ENCODE results near the gene SERINC4.
"Not testable (repeated sequence)": the region's sequence is repeated elsewhere in the genome, so short reads cannot be mapped to it uniquely, and the experiment has no call there.

SERINC4 gene

DNA sequence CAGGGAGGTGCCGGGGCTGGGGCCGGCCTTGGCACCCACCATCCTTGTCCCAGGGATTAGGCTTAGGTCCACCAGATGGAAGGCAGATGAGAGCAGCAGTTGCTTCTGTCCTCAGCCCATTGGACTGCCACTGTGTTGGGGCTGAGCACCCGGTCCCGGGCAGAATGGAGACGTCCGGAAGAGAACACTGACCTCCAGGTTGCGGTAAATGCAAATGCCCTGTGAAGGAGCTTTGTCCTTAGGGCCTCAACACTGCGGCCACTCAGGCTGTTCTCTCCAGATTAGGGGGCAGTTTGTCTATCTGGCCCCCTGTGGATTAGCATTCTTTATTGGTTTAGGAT, at the start of gene SERINC4:
Gene SERINC4 (minus strand): TSS at position 276 of the 341 bp plus-strand sequence. CDS start 234 bp downstream, at position 42.
- no peak for TF ChIP-seq CTCF (IDR thresholded peaks at IDR 0.05; ENCODE audit: control extremely low read depth, extremely low read depth, low read depth, missing control alignments)

DNA sequence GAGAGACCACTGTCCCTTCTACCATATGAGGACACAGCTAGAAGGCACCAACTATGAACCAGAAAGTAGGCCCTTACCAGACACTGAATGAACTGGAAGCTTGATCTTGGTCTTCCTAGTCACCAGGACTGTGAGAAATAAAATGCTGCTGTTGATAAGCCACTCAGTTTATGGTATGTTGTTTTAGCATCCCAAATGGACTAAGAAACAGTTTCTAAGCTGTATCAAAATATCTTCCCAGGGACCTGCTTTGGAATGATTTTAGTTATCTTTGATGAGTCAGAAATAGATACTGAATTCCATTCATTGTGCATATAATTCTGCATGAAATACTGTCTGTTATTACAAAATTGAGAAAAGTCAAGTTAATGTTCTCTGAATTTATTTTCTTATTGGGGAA, 45.4 kb upstream of the SERINC4 start:
- CTCF ChIA-PET, result interaction anchor here (1.2 to 1.5 kb wide), 2 partner anchors 8 kb away, joined by 3 read pairs; no protein-coding TSS in a partner anchor
- POLR2A ChIA-PET, result no interaction called here
- DNase-seq (ENCODE audit: extremely low spot score), result no peak
- TF ChIP-seq CTCF (IDR thresholded peaks at IDR 0.05; ENCODE audit: control extremely low read depth, extremely low read depth, low read depth, missing control alignments), result no peak

More for the DNA sequence above, at the start of gene SERINC4:
- DNase-seq (ENCODE audit: extremely low spot score), result no peak
- ChIA-PET POLR2A (interaction anchor here (1.2 to 2.5 kb wide), 4 partner anchors 9 to 25 kb away, joined by 7 to 15 read pairs (median 12); partner anchors contain the start of genes ELL3 and MFAP1), CTCF (interaction anchor here (0.9 to 1.5 kb wide), 5 partner anchors 9 to 30 kb away, joined by 3 to 10 read pairs (median 4); partner anchors contain the start of gene ELL3)

GRCh38 chr15:43832485-43832884, 32.5 kb upstream of the SERINC4 start:
- DNase-seq (ENCODE audit: extremely low spot score), result not testable (repeated sequence)
- CTCF ChIA-PET, result interaction anchor here (0.8 to 1.2 kb wide), 2 partner anchors 13 to 72 kb away, joined by 3 read pairs; no protein-coding TSS in a partner anchor
- POLR2A ChIA-PET, result interaction anchor here (1.1 kb wide), 1 partner anchor 8 kb away, joined by 4 read pairs; the partner anchor contains the start of gene MFAP1

- ChIA-PET CTCF (interaction anchor here (1.2 kb wide), 1 partner anchor 73 kb away, joined by 3 read pairs; no protein-coding TSS in a partner anchor), POLR2A (interaction anchor here (0.6 to 1.0 kb wide), 2 partner anchors 22 to 82 kb away, joined by 5 read pairs; no protein-coding TSS in a partner anchor)
- not testable (repeated sequence) for DNase-seq (ENCODE audit: extremely low spot score)
Observed at GRCh38 chr15:43831519-43832052, 31.6 kb upstream of the SERINC4 start.

GRCh38 chr15:43830691-43831275, 30.8 kb upstream of the SERINC4 start:
- POLR2A ChIA-PET, result interaction anchor here (0.6 to 1.0 kb wide), 2 partner anchors 21 to 81 kb away, joined by 5 read pairs; no protein-coding TSS in a partner anchor
- DNase-seq (ENCODE audit: extremely low spot score); CTCF ChIA-PET: not testable (repeated sequence)

- POLR2A ChIA-PET; DNase-seq (ENCODE audit: extremely low spot score); CTCF ChIA-PET: not testable (repeated sequence)
Observed at GRCh38 chr15:43829951-43830540, 30.0 kb upstream of the SERINC4 start.

GRCh38 chr15:43828061-43828657, 28.1 kb upstream of the SERINC4 start:
- POLR2A ChIA-PET, result interaction anchor here (1.0 kb wide), 1 partner anchor 31 kb away, joined by 3 read pairs; no protein-coding TSS in a partner anchor
- CTCF ChIA-PET, result interaction anchor here (0.8 to 1.7 kb wide), 5 partner anchors 9 to 603 kb away, joined by 3 to 7 read pairs (median 4); no protein-coding TSS in a partner anchor
- TF ChIP-seq CTCF (IDR thresholded peaks at IDR 0.05; ENCODE audit: control extremely low read depth, extremely low read depth, low read depth, missing control alignments), result no peak
- DNase-seq (ENCODE audit: extremely low spot score), result peak; percentile 27

DNA sequence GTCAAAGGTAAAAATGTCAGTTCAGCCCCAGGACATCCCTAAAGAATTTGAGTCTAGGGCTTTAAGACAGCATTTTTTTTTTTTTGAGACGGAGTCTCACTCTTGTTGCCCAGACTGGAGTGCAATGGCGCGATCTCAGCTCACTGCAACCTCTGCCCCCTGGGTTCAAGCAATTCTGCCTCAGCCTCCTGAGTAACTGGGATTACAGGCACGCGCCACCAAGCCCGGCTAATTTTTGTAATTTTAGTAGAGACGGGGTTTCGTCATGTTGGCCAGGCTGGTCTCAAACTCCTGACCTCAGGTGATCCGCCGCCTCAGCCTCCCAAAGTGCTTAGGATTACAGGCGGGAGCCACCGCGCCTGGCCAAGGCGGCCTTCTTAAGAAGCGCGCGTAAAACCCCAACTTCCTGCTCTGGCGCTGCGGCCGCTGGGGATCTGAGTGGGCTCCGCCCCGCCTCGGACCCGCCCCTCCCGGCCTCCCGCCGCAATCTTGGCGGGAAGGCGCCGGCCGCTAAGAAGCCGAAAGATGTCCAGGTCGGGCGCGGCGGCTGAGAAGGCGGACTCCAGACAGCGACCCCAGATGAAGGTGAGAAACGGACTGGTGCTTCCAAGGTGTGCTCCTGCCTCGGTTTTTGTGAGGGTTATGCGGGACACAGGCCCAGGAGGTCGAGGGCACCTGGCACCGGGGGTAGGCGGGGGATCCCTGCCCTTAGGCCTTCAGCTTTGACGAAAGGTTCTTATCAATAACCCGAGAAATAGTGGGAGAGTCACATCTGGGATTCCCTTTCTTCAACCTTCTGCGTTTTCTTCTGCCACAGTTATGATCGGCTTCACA, 26.7 kb upstream of the SERINC4 start, which contains the start of gene WDR76:
Gene WDR76 (plus strand): TSS at position 495 of the 834 bp plus-strand sequence. CDS start 31 bp downstream, at position 526.
- peak; percentile 87 for DNase-seq (ENCODE audit: extremely low spot score)
- no peak for TF ChIP-seq CTCF (IDR thresholded peaks at IDR 0.05; ENCODE audit: control extremely low read depth, extremely low read depth, low read depth, missing control alignments)
- ChIA-PET CTCF (interaction anchor here (0.7 to 1.7 kb wide), 4 partner anchors 10 to 17 kb away, joined by 3 to 7 read pairs (median 4); no protein-coding TSS in a partner anchor), POLR2A (interaction anchor here (0.6 to 1.0 kb wide), 2 partner anchors 30 to 503 kb away, joined by 3 to 7 read pairs; no protein-coding TSS in a partner anchor)
